K562 (cell line): ENCODE data around the gene MTCH2. TPM values are rescaled to one million over a fixed set of nuclear protein-coding genes. Genes with fewer than 3 reads are reported as not detected.

ENCODE experiments used
- ARID1B ChIP-seq: fragments of 450-650 bp; IDR thresholded peaks from 2 replicates; pipeline ENCODE4 v1.6.1; 2016; ENCODE audit warnings: antibody characterized with exemption, mild to moderate bottlenecking, inconsistent platforms
- CTBP1 ChIP-seq: fragments of 450-650 bp; IDR thresholded peaks from 2 replicates; pipeline ENCODE4 v1.6.1; 2016; ENCODE audit warnings: borderline replicate concordance
- DPF2 ChIP-seq: fragments of 450-650 bp; IDR thresholded peaks from 2 replicates; pipeline ENCODE4 v1.6.1; 2016
- ESRRA ChIP-seq: fragments of 450-650 bp; IDR thresholded peaks from 2 replicates; pipeline ENCODE4 v1.6.1; 2014; ENCODE audit warnings: low read depth, mild to moderate bottlenecking, moderate library complexity, borderline replicate concordance
- GATAD2B ChIP-seq: fragments of 450-650 bp; IDR thresholded peaks from 2 replicates; pipeline ENCODE4 v1.6.1; 2017; ENCODE audit warnings: mild to moderate bottlenecking, borderline replicate concordance
- HOMEZ ChIP-seq: fragments of 250-450 bp; sonication (Bioruptor Pico); IDR thresholded peaks from 2 replicates; pipeline ENCODE4 v1.4.0; 2020; ENCODE audit warnings: mild to moderate bottlenecking, moderate library complexity
- NR2C2 ChIP-seq, 2 experiments: fragments of 200-800 bp in 1 of 2; sonication (Bioruptor generic) in 1 of 2; sonication (generic) in 1 of 2; formaldehyde crosslinking in 1 of 2; IDR thresholded peaks; 2 replicates each; pipeline versions ENCODE4 v1.6.1 to v1.8.0; 2016 to 2022; ENCODE audit warnings: mild to moderate bottlenecking in 1 of 2, missing compliant biosample characterization in 1 of 2, missing genetic modification characterization in 1 of 2, missing genetic modification reagents in 1 of 2
- POLR2H ChIP-seq: IDR thresholded peaks from 2 replicates; pipeline ENCODE4 v1.6.1; 2016; ENCODE audit warnings: missing genetic modification characterization, low read depth, mild to moderate bottlenecking, control low read depth, missing compliant biosample characterization, moderate library complexity
- RCOR1 ChIP-seq, 2 experiments: IDR thresholded peaks; 2 replicates each; pipeline ENCODE4 v1.6.1; 2012; ENCODE audit warnings: low read depth in 2 of 2, low read length in 2 of 2, borderline replicate concordance in 1 of 2, improper control_type of control experiment in 1 of 2
- RNF2 ChIP-seq: sonication (generic); IDR thresholded peaks from 2 replicates; pipeline ENCODE4 v1.6.1; 2016
- SIN3B ChIP-seq: fragments of 450-650 bp; IDR thresholded peaks from 2 replicates; pipeline ENCODE4 v1.6.1; 2017; ENCODE audit warnings: low read depth, mild to moderate bottlenecking, moderate library complexity
- SMARCE1 ChIP-seq: fragments of 450-650 bp; IDR thresholded peaks from 2 replicates; pipeline ENCODE4 v1.7.1; 2016; ENCODE audit warnings: mild to moderate bottlenecking
- TFAM ChIP-seq: fragments of 250-450 bp; sonication (Bioruptor Pico); conservative IDR thresholded peaks from 2 replicates; pipeline ENCODE4 v1.5.0; 2021; ENCODE audit warnings: mild to moderate bottlenecking, moderate library complexity
- ZEB2 ChIP-seq: fragments of 450-650 bp; IDR thresholded peaks from 2 replicates; pipeline ENCODE4 v1.6.1; 2016
- ZNF507 ChIP-seq: conservative IDR thresholded peaks from 2 replicates; pipeline ENCODE4 v1.6.1; 2017; ENCODE audit warnings: missing genetic modification characterization, missing compliant biosample characterization
- polyA plus RNA-seq, 8 experiments: library from polyadenylated mRNA; depleted of rRNA in 4 of 8; stranded (reverse) in 5 of 8; unstranded in 3 of 8; fragments of >200 nt; fragmentation: Nextera tagmentation in 2 of 8; fragmentation: Illumina TruSeq in 1 of 8; extraction: Ambion mirVana in 2 of 8; extraction: Trizol in 1 of 8; gene quantifications; 2 replicates each; pipeline versions ENCODE4 v1.2.1 to v1.2.3, GENCODE V29; 2011 to 2014; ENCODE audit warnings: inconsistent platforms in 1 of 8, missing spikeins in 1 of 8
- total RNA-seq, 7 experiments: library from RNA; depleted of rRNA in 6 of 7; stranded (reverse); fragments of >200 nt in 6 of 7; fragmentation: Illumina TruSeq in 2 of 7; extraction: Trizol in 2 of 7; gene quantifications; 2 replicates each; pipeline versions ENCODE4 v1.2.1 to v1.2.3, GENCODE V29; 2011 to 2021; ENCODE audit warnings: low replicate concordance in 1 of 7
- TF ChIP-seq, protein P1 (sequence below): fragments of 450-650 bp; IDR thresholded peaks from 2 replicates; pipeline ENCODE4 v1.6.1; 2016
- TF ChIP-seq, protein P2 (sequence below): fragments of 450-650 bp; IDR thresholded peaks from 2 replicates; pipeline ENCODE4 v1.6.1; 2016; ENCODE audit warnings: low read depth, mild to moderate bottlenecking, moderate library complexity

The MTCH2 gene
- total and polyA plus RNA-seq, 9 of the 15 experiments (the other 6 are each of a cell fraction or from before 2014, with no cell fraction given): 95.4 to 620 (median 198) TPM

- TF ChIP-seq HOMEZ (CRISPR knock-in tag) (no peak), GATAD2B (no peak), CTBP1 (0 out of 2 replicates have a peak, but pooled peaks have one; percentile 43), TFAM (CRISPR knock-in tag) (no peak), ESRRA (peak; percentile 51; the same call in 1 of the 2 replicates), SMARCE1 (peak; percentile 54; the same call in 1 of the 2 replicates), DPF2 (peak; percentile 66; the same call in 1 of the 2 replicates), RCOR1 (IDR thresholded peaks at IDR 0.05; ENCODE audit: borderline replicate concordance in 1 of 2, low read depth in 2 of 2, low read length in 2 of 2) (peak in 1 of 2 experiments; percentile 72; a peak in 2 of 4 replicates), POLR2H (tag) (no peak), NR2C2 (CRISPR knock-in tag; IDR thresholded peaks at IDR 0.05) (no peak), NR2C2 (tag; IDR thresholded peaks at IDR 0.05) (peak; percentile 47; the same call in 1 of the 2 replicates), ARID1B (peak; percentile 58), ZNF507 (no peak), ZEB2 (peak; percentile 64; the same call in 1 of the 2 replicates), RNF2 (no peak), SIN3B (no peak)
- TF ChIP-seq, protein P1, sequence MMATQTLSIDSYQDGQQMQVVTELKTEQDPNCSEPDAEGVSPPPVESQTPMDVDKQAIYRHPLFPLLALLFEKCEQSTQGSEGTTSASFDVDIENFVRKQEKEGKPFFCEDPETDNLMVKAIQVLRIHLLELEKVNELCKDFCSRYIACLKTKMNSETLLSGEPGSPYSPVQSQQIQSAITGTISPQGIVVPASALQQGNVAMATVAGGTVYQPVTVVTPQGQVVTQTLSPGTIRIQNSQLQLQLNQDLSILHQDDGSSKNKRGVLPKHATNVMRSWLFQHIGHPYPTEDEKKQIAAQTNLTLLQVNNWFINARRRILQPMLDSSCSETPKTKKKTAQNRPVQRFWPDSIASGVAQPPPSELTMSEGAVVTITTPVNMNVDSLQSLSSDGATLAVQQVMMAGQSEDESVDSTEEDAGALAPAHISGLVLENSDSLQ: peak; percentile 47; the same call in 1 of the 2 replicates
- TF ChIP-seq, protein P2, sequence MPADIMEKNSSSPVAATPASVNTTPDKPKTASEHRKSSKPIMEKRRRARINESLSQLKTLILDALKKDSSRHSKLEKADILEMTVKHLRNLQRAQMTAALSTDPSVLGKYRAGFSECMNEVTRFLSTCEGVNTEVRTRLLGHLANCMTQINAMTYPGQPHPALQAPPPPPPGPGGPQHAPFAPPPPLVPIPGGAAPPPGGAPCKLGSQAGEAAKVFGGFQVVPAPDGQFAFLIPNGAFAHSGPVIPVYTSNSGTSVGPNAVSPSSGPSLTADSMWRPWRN: 0 out of 2 replicates have a peak, but pooled peaks have one; percentile 60
Observed at GRCh38 chr11:47605921-47606320, 36.4 kb downstream of the MTCH2 start (continued).
